ENCODE measurements around the gene SAPCD1.
"Not testable (repeated sequence)": the region's sequence is repeated elsewhere in the genome, so short reads cannot be mapped to it uniquely, and the experiment has no call there.

SAPCD1 gene

GRCh38 chr6:31792090-31792374 is 29.6 kb downstream of the SAPCD1 start:
- Histone ChIP-seq H3K36me3 (no peaks in the 10 kb centered on the region), H3K27me3 (no peaks in the 10 kb centered on the region), H3K27ac (no peak overlapping the region), H3K4me3 (ENCODE audit: low read depth in 1 of 2, low read length in 1 of 2) (no peak overlapping the region), H3K4me1 (ENCODE audit: control insufficient read depth in 1 of 2, insufficient read depth in 1 of 2, low read depth in 1 of 2, low read length in 1 of 2) (peaks cover 18 to 22% of the 10 kb centered on the region in 2 experiments), H3K9me3 (no peaks in the 10 kb centered on the region)
- TF ChIP-seq, protein P1, sequence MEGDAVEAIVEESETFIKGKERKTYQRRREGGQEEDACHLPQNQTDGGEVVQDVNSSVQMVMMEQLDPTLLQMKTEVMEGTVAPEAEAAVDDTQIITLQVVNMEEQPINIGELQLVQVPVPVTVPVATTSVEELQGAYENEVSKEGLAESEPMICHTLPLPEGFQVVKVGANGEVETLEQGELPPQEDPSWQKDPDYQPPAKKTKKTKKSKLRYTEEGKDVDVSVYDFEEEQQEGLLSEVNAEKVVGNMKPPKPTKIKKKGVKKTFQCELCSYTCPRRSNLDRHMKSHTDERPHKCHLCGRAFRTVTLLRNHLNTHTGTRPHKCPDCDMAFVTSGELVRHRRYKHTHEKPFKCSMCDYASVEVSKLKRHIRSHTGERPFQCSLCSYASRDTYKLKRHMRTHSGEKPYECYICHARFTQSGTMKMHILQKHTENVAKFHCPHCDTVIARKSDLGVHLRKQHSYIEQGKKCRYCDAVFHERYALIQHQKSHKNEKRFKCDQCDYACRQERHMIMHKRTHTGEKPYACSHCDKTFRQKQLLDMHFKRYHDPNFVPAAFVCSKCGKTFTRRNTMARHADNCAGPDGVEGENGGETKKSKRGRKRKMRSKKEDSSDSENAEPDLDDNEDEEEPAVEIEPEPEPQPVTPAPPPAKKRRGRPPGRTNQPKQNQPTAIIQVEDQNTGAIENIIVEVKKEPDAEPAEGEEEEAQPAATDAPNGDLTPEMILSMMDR (IDR thresholded peaks at IDR 0.05), result no peak

DNA sequence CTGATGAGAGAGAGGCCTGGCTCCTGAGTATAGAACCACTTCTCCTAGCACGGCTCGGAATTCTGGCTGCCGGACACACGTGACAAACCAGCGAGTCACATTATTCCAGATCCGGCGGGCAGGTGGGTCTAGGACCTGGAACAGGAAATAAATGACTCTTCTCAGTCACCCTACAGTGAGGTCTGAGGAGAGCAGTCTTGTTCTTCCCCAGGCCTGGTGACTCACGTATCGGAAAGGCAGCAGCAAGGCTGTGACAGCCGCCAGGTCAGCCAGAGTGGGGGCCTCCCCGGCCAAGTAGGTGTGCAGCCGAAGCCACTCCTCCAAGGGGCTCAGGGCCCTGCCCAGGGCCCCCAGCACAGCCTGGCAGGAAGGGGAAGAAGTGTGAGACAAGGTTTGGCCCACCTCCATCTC is 30.3 kb downstream of the SAPCD1 start:
- H3K4me3 ChIP-seq (ENCODE audit: low read depth in 1 of 2, low read length in 1 of 2), result no peak overlapping the region
- no peaks in the 10 kb centered on the region for H3K9me3 ChIP-seq
- H3K27ac ChIP-seq, result no peak overlapping the region

DNA sequence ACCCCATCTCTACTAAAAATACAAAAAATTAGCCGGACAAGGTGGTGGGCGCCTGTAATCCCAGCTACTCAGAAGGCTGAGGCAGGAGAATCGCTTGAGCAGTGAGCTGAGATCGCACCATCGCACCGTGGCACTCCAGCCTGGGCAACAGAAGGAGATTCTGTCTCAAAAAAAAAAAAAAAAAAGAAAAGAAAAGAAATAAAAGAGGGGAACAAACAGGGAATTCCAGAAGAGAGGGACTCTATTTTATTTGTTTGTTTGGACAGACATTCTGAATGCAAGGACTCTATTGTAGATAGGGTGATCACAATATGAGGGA is 31.4 kb downstream of the SAPCD1 start:
- not testable (repeated sequence) for H3K36me3 ChIP-seq, H3K27ac ChIP-seq
- H3K4me1 ChIP-seq (ENCODE audit: control insufficient read depth in 1 of 2, insufficient read depth in 1 of 2, low read depth in 1 of 2, low read length in 1 of 2), result peaks cover 30 to 31% of the 10 kb centered on the region in 2 experiments

More for the DNA sequence above, 30.3 kb downstream of the SAPCD1 start:
- H3K27me3 ChIP-seq, result no peaks in the 10 kb centered on the region
- H3K36me3 ChIP-seq, result no peaks in the 10 kb centered on the region
- TF ChIP-seq, protein P1 (IDR thresholded peaks at IDR 0.05), result no peak
- H3K4me1 ChIP-seq (ENCODE audit: control insufficient read depth in 1 of 2, insufficient read depth in 1 of 2, low read depth in 1 of 2, low read length in 1 of 2), result peaks cover 26 to 29% of the 10 kb centered on the region in 2 experiments

GRCh38 chr6:31794294-31794865 is 31.9 kb downstream of the SAPCD1 start:
- Histone ChIP-seq H3K27ac (no peak overlapping the region), H3K27me3 (no peaks in the 10 kb centered on the region), H3K4me1 (ENCODE audit: control insufficient read depth in 1 of 2, insufficient read depth in 1 of 2, low read depth in 1 of 2, low read length in 1 of 2) (peaks cover 30 to 31% of the 10 kb centered on the region in 2 experiments), H3K4me3 (ENCODE audit: low read depth in 1 of 2, low read length in 1 of 2) (peak overlapping the region in 1 of 2 experiments; percentile 90), H3K36me3 (no peaks in the 10 kb centered on the region), H3K9me3 (no peaks in the 10 kb centered on the region)
- TF ChIP-seq, protein P1 (IDR thresholded peaks at IDR 0.05), result no peak

More for the DNA sequence above, 31.4 kb downstream of the SAPCD1 start:
- H3K4me3 ChIP-seq (ENCODE audit: low read depth in 1 of 2, low read length in 1 of 2); H3K9me3 ChIP-seq; H3K27me3 ChIP-seq: not testable (repeated sequence)

- TF ChIP-seq, protein P1 (IDR thresholded peaks at IDR 0.05), result no peak
- Histone ChIP-seq H3K36me3 (no peaks in the 10 kb centered on the region), H3K27ac (peak overlapping the region; percentile 99), H3K27me3 (no peaks in the 10 kb centered on the region), H3K9me3 (no peaks in the 10 kb centered on the region), H3K4me3 (ENCODE audit: low read depth in 1 of 2, low read length in 1 of 2) (peak overlapping the region; percentile 87 to 90), H3K4me1 (ENCODE audit: control insufficient read depth in 1 of 2, insufficient read depth in 1 of 2, low read depth in 1 of 2, low read length in 1 of 2) (peaks cover 30 to 31% of the 10 kb centered on the region in 2 experiments)
These were observed 32.6 kb downstream of the SAPCD1 start for GRCh38 chr6:31794866-31795615.

GRCh38 chr6:31795616-31796298 is 33.3 kb downstream of the SAPCD1 start, which contains the start of gene VARS1:
VARS1 (minus strand) TSS chr6:31795752; CDS start chr6:31795217, 535 bp downstream.
- peaks cover 30 to 31% of the 10 kb centered on the region in 2 experiments for H3K4me1 ChIP-seq (ENCODE audit: control insufficient read depth in 1 of 2, insufficient read depth in 1 of 2, low read depth in 1 of 2, low read length in 1 of 2)
- H3K4me3 ChIP-seq (ENCODE audit: low read depth in 1 of 2, low read length in 1 of 2), result peak within 1 kb of the TSS; percentile 87 to 90
- no peaks in the 10 kb centered on the region for H3K36me3 ChIP-seq
- no peaks in the 10 kb centered on the region for H3K9me3 ChIP-seq
- TF ChIP-seq, protein P1 (IDR thresholded peaks at IDR 0.05), result peak; percentile 99
- no peaks in the 10 kb centered on the region for H3K27me3 ChIP-seq
- peak within 1 kb of the TSS; percentile 99 for H3K27ac ChIP-seq
